NCI-H146 treated with DMSO at 0.1 percent for 48 hours (cell line): Measurements from ENCODE around the gene CDC42BPB.

ENCODE experiments used
- DNase-seq: peaks from one replicate; lab custom pipeline; 2025; ENCODE audit not compliant: unreplicated experiment; lab: John Stamatoyannopoulos, UW

CDC42BPB gene

GRCh38 chr14:102968306-102968705, 89.0 kb downstream of the CDC42BPB start:
- no peak for DNase-seq

GRCh38 chr14:102967506-102967795, 89.9 kb downstream of the CDC42BPB start:
- DNase-seq = no peak

- DNase-seq = no peak
These were observed 90.5 kb downstream of the CDC42BPB start for GRCh38 chr14:102966681-102967505.

GRCh38 chr14:102965971-102966655, 91.2 kb downstream of the CDC42BPB start:
- DNase-seq = no peak

- no peak for DNase-seq
These were observed 92.1 kb downstream of the CDC42BPB start for GRCh38 chr14:102965282-102965681.

- DNase-seq = no peak
These were observed 93.1 kb downstream of the CDC42BPB start for GRCh38 chr14:102964152-102964730.

GRCh38 chr14:102962111-102962627, 95.2 kb downstream of the CDC42BPB start:
- no peak for DNase-seq

- DNase-seq = no peak
These were observed 98.9 kb downstream of the CDC42BPB start for GRCh38 chr14:102958461-102958860.

GRCh38 chr14:102957222-102957621, 100.1 kb downstream of the CDC42BPB start:
- no peak for DNase-seq

- no peak for DNase-seq
These were observed 101.5 kb downstream of the CDC42BPB start for GRCh38 chr14:102955636-102956408.

GRCh38 chr14:102954081-102954789, 103.1 kb downstream of the CDC42BPB start:
- peak; percentile 84 for DNase-seq

GRCh38 chr14:102953100-102953499, 104.2 kb downstream of the CDC42BPB start:
- no peak for DNase-seq

GRCh38 chr14:102952276-102952675, 105.1 kb downstream of the CDC42BPB start:
- DNase-seq = no peak

- no peak for DNase-seq
These were observed 105.5 kb downstream of the CDC42BPB start for GRCh38 chr14:102951799-102952198.

GRCh38 chr14:102951034-102951433, 106.3 kb downstream of the CDC42BPB start:
- DNase-seq = no peak

- no peak for DNase-seq
These were observed 107.4 kb downstream of the CDC42BPB start for GRCh38 chr14:102949801-102950451.

- no peak for DNase-seq
These were observed 108.1 kb downstream of the CDC42BPB start for GRCh38 chr14:102949062-102949800.

GRCh38 chr14:102948698-102949061, 108.7 kb downstream of the CDC42BPB start:
- DNase-seq = no peak

- no peak for DNase-seq
These were observed 109.8 kb downstream of the CDC42BPB start for GRCh38 chr14:102947321-102948103.
